Tibial artery (tissue), 4 donors: ENCODE measurements around the gene DNAJC18.

Experiments used
- DNase-seq, 2 donors: peaks; one replicate each; pipeline ENCODE4 v3.0.0-alpha.2; 2019
- H3K27ac ChIP-seq, 2 donors: fragments of 200-600 bp; sonication (generic) in 1 of 2; 1 replicate in 1 of 2; 2 replicates in 1 of 2; pipeline ENCODE4 v1.5.1; 2018 to 2019; ENCODE audit warnings: mild to moderate bottlenecking in 1 of 2
- H3K27me3 ChIP-seq, 2 donors: fragments of 200-600 bp; sonication (generic) in 1 of 2; one replicate each; pipeline versions ENCODE4 v1.5.1 to v1.6.0; 2016 to 2019
- H3K36me3 ChIP-seq, 3 donors: fragments of 200-600 bp; sonication (generic) in 2 of 3; one replicate each; pipeline ENCODE4 v1.5.1; 2016 to 2019; ENCODE audit warnings: mild to moderate bottlenecking in 2 of 3
- H3K4me1 ChIP-seq, 4 donors: fragments of 200-600 bp; sonication (generic) in 2 of 4; 1 replicate in 3 of 4; 2 replicates in 1 of 4; pipeline ENCODE4 v1.5.1; 2016 to 2019
- H3K4me3 ChIP-seq, 2 donors: fragments of 200-600 bp; sonication (generic) in 1 of 2; 1 replicate in 1 of 2; 2 replicates in 1 of 2; pipeline ENCODE4 v1.5.1; 2018 to 2019; ENCODE audit warnings: mild to moderate bottlenecking in 2 of 2
- H3K9me3 ChIP-seq, 3 donors: fragments of 200-600 bp; sonication (generic) in 1 of 3; one replicate each; pipeline ENCODE4 v1.5.1; 2016 to 2019
- CTCF ChIP-seq, 2 experiments: fragments of 200-600 bp in 1 of 2; fragments of 450-650 bp in 1 of 2; IDR thresholded peaks; one replicate each; pipeline ENCODE4 v1.5.1; 2017 to 2019; ENCODE audit warnings: antibody characterized with exemption in 2 of 2, mild to moderate bottlenecking in 1 of 2, moderate library complexity in 1 of 2
- intact Hi-C: fragments of 100-400 bp; cut with DNase I; formaldehyde crosslinking; loops from one replicate; pipeline ENCODE4 v1.15.0; 2023; ENCODE audit warnings: low total_unique reads

DNAJC18 gene

GRCh38 chr5:139368613-139369012 is 70.7 kb downstream of the DNAJC18 start:
- DNase-seq = no peak
- no peak for TF ChIP-seq CTCF (IDR thresholded peaks at IDR 0.05)
- Histone ChIP-seq H3K27ac (no peak overlapping the region), H3K27me3 (no peaks in the 10 kb centered on the region), H3K4me1 (peaks cover 0 to 4% (median 1%) of the 10 kb centered on the region in 4 donors), H3K36me3 (peaks cover 80 to 97% (median 83%) of the 10 kb centered on the region in 3 donors), H3K4me3 (no peak overlapping the region), H3K9me3 (no peaks in the 10 kb centered on the region)
- intact Hi-C loops = no loop called here

- intact Hi-C loops = no loop called here
- H3K4me1 ChIP-seq = peaks cover 0 to 6% (median 0%) of the 10 kb centered on the region in 4 donors
- TF ChIP-seq CTCF (IDR thresholded peaks at IDR 0.05) = no peak
- no peaks in the 10 kb centered on the region for H3K9me3 ChIP-seq
- no peak overlapping the region for H3K27ac ChIP-seq
- no peaks in the 10 kb centered on the region for H3K27me3 ChIP-seq
- H3K36me3 ChIP-seq = peaks cover 51 to 62% (median 62%) of the 10 kb centered on the region in 3 donors
- H3K4me3 ChIP-seq = no peak overlapping the region
- DNase-seq = no peak
These were observed 74.9 kb downstream of the DNAJC18 start for GRCh38 chr5:139364466-139364865.

- Histone ChIP-seq H3K4me3 (no peak overlapping the region), H3K4me1 (peaks cover 0 to 8% (median 0%) of the 10 kb centered on the region in 4 donors), H3K36me3 (peaks cover 46 to 58% (median 56%) of the 10 kb centered on the region in 3 donors), H3K9me3 (no peaks in the 10 kb centered on the region), H3K27me3 (no peaks in the 10 kb centered on the region), H3K27ac (no peak overlapping the region)
- DNase-seq = no peak
- intact Hi-C loops = no loop called here
- no peak for TF ChIP-seq CTCF (IDR thresholded peaks at IDR 0.05)
These were observed 75.4 kb downstream of the DNAJC18 start for GRCh38 chr5:139363937-139364336.

- intact Hi-C loops = no loop called here
- Histone ChIP-seq H3K27me3 (no peaks in the 10 kb centered on the region), H3K9me3 (no peaks in the 10 kb centered on the region), H3K27ac (no peak overlapping the region), H3K4me1 (peaks cover 0 to 11% (median 0%) of the 10 kb centered on the region in 4 donors), H3K4me3 (no peak overlapping the region), H3K36me3 (peaks cover 26 to 45% (median 43%) of the 10 kb centered on the region in 3 donors)
- no peak for DNase-seq
- no peak for TF ChIP-seq CTCF (IDR thresholded peaks at IDR 0.05)
These were observed 77.4 kb downstream of the DNAJC18 start for GRCh38 chr5:139361835-139362429.

GRCh38 chr5:139360384-139360783 is 78.9 kb downstream of the DNAJC18 start:
- peaks cover 0 to 16% (median 0%) of the 10 kb centered on the region in 4 donors for H3K4me1 ChIP-seq
- peaks cover 12 to 30% (median 27%) of the 10 kb centered on the region in 3 donors for H3K36me3 ChIP-seq
- H3K27me3 ChIP-seq = no peaks in the 10 kb centered on the region
- DNase-seq = no peak
- no peak overlapping the region for H3K27ac ChIP-seq
- no peak for TF ChIP-seq CTCF (IDR thresholded peaks at IDR 0.05)
- intact Hi-C loops = no loop called here
- no peaks in the 10 kb centered on the region for H3K9me3 ChIP-seq
- H3K4me3 ChIP-seq = no peak overlapping the region
